HG03439 (cell line): Measurements from ENCODE around the gene TCHP.
"Not testable (repeated sequence)": the region's sequence is repeated elsewhere in the genome, so short reads cannot be mapped to it uniquely, and the experiment has no call there.

ENCODE experiments used
- ATAC-seq: cut with Tn5 transposase; IDR thresholded peaks from one replicate; pipeline ENCODE4 v1.9.1; 2021; ENCODE audit warnings: mild to moderate bottlenecking, moderate library complexity; ENCODE audit not compliant: unreplicated experiment

TCHP gene, protein sequence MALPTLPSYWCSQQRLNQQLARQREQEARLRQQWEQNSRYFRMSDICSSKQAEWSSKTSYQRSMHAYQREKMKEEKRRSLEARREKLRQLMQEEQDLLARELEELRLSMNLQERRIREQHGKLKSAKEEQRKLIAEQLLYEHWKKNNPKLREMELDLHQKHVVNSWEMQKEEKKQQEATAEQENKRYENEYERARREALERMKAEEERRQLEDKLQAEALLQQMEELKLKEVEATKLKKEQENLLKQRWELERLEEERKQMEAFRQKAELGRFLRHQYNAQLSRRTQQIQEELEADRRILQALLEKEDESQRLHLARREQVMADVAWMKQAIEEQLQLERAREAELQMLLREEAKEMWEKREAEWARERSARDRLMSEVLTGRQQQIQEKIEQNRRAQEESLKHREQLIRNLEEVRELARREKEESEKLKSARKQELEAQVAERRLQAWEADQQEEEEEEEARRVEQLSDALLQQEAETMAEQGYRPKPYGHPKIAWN

GRCh38 chr12:109899783-109900751 is at the start of gene TCHP:
Gene TCHP (plus strand): TSS chr12:109900274. CDS start chr12:109903027, 2,753 bp downstream.
- ATAC-seq, result peak; percentile 68

DNA sequence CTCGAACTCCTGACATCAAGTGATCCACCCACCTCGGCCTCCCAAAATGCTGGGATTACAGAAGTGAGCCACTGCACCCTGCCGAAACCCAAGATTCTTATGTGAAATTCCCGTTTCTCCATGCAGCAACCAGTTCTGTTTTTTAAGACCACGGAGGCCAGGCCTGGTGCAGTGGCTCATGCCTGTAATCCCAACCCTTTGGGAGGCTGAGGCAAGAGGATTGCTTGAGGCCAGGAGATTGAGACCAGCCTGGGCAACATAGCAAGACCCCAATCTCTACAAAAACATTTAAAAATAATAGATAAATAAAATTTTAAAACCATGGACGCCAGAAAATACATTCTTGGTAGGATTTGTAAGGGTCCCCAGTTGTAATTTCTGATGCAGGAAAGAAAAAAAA is 49.6 kb upstream of the TCHP start:
- ATAC-seq, result not testable (repeated sequence)

DNA sequence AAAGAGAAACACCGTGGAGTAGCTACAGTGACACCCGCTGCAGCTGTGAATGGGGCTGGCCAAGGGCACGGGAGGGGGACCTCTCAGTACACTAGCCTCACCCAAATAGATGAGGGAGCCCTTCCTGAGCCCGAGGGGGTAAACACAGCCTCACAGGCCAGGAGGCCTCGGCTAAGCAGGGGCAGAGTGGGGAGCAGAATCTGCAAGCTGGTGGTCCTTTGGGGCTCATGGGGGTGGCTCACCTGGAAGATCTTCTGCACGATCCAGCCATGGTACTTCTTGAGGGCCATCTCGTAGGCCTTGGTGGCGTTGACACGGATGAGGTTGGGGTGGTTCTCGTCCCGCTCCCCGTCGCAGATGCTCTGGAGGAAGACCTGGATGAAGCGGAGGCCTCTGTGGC is 44.7 kb upstream of the TCHP start:
- no peak for ATAC-seq

- ATAC-seq, result no peak
Observed at GRCh38 chr12:109857715-109858114, 42.4 kb upstream of the TCHP start.

GRCh38 chr12:109858764-109859163 is 41.3 kb upstream of the TCHP start:
- no peak for ATAC-seq

DNA sequence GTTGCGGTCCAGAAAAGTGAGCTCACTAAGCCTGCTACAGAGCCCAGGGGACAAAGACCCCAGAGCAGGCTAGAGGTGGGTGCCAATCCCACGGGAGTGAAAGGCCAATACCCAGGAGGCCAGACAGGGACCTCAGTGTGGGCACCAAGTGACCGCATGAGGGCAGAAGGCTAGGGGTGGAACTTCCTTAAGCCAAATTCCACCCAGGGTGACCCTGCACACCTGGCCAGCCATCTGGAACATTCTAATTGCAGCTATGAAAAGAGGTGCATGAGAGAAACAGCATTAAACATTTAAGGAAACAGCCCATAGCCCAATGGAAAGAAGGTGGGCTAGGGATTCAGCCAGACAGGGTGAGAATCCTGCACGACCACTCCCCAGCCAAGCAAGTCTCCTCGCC is 39.1 kb upstream of the TCHP start:
- ATAC-seq, result no peak

DNA sequence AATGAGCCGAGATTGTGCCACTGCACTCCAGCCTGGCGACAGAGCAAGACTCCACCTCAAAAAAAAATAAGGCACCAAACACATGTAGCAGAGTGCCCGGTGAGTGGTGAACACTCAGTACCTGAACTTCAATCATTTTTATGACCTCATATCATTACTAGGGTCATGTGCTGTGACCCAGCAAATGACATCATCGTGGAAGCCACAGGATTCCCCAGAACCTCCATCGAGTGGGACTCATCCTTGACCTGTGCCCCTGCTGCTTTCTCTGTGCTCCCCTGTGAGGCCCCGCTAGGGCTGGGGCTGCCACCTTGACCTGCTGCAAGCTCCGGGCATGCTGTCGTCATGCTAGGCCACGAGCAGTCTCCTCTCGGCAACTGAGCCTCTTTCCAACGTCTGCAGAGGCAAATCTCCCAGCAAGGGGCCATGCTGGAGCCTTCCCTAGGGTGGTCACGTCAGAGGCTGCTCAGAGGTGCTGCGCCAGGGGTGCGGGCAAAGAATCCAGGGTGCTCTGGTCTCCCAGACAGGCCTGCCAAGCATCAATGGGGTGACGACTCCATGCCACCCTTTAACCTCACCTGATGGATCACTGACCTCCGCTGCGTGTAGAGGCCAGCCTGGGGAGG is 38.3 kb upstream of the TCHP start:
- no peak for ATAC-seq

DNA sequence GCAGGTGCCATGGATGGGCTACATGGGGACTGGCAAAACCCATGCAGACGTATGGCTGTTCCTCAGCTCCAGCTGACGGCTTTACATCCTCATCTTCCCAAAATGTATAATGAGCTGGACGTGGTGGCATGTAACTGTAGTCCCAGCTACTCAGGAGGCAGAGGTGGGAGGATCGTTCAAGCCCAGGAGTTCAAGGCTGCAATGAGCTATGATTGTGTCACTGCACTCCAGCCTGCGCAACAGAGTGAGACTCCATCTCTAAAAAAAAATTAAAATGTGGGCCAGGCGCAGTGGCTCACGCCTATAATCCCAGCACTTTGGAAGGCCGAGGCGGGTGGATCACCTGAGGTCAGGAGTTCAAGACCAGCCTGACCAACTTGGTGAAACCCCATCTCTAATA is 37.6 kb upstream of the TCHP start:
- ATAC-seq, result not testable (repeated sequence)

DNA sequence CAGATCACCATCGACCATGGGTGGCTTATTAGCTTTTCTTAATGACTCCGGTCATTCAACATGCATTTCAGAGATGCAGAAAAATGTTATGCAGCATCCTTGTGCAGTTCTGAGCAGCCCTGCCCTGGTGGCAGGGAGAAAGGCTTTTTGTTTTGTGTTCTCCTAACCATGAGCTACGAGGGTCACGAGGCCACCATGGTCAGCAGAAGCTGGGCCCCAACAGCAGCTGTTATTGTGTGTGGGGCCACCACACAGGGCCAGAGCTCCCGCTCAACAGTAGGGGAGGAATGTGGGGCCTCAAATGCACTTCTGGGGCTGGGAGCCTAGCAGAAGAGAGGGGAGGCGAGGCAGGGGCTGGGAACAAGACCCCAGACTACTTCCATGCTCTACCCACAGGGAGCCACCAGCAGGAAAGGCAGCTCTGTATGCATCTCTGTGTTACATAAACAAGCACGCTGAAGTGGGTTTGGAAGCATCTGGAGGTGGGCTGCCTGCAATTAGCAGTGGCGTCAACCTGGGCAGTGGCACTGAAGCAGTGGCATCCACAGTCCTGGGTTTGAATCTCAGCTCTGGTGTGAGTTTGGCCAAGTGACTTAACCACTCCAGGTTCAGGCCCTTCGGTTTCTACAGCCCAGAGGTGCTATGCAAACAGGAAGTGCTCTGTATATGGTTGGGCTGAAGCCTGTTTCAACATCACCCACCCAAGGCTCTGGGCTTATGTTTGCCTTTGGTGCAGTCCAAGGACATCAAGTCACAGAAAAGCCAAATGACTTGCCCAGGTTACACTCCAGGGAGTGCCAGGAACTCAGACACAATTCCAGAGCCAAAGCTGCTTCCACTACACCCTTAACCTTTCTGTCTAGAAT is 36.0 kb upstream of the TCHP start:
- no peak for ATAC-seq

DNA sequence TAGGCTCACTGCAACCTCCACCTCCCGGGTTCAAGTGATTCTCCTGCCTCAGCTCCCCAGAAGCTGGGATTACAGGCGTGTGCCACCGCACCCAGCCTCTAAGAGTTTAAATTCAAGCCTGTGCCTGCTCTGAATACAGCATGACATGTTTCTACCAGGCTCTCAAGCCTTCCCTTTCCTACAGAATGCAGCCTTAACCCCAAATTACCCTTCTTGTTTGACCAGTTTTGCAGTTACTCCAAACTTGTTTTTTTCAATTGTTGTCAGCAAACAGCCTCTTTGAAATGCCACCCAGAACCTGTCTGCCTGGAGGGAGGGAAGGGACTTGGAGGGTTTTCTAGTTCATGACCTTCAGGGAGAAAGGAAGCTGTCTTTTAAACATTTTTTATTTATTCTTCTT is 35.2 kb upstream of the TCHP start:
- no peak for ATAC-seq

GRCh38 chr12:109868182-109869051 is 31.7 kb upstream of the TCHP start:
- no peak for ATAC-seq

GRCh38 chr12:109870648-109871047 is 29.4 kb upstream of the TCHP start:
- no peak for ATAC-seq

- ATAC-seq, result no peak
Observed at GRCh38 chr12:109871668-109872314, 28.3 kb upstream of the TCHP start.

GRCh38 chr12:109873653-109874052 is 26.4 kb upstream of the TCHP start:
- ATAC-seq, result no peak

- no peak for ATAC-seq
Observed at GRCh38 chr12:109875572-109876131, 24.4 kb upstream of the TCHP start.

DNA sequence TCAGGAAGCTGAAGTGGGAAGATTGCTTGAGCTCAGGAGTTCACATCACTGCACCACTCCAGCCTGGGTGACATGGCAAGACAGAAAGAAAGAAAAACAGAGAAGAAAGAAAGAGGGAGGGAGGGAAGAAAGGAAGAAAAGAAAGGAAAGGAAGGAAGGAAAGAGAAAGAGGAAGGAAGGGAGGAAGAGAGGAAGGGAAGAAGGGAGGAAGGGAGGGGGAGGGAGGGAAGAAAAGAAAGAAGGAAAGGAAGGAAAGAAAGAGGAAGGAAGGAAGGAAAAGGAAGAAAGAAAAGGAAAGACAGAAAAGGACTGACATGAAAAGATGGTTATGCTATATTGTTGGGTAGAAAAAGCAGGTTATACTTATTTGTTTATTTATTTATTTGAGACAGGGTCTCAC is 23.7 kb upstream of the TCHP start:
- no peak for ATAC-seq

GRCh38 chr12:109877504-109878246 is 22.4 kb upstream of the TCHP start:
- ATAC-seq, result no peak

- ATAC-seq, result no peak
Observed at GRCh38 chr12:109878247-109878625, 21.8 kb upstream of the TCHP start.
